H1 (cell line): Measurements from ENCODE around the gene LRRC18. TPM values are rescaled to one million over a fixed set of nuclear protein-coding genes. Genes with fewer than 3 reads are reported as not detected.

Source experiments
- CTCF ChIA-PET: fragments of 300-600 bp; sonication (Branson Sonifier 250); formaldehyde crosslinking; loops from one replicate; lab custom pipeline; 2021; ENCODE audit not compliant: partially characterized antibody; lab: Charles Lee
- POLR2A ChIA-PET: fragments of 300-600 bp; sonication (Branson Sonifier 250); formaldehyde crosslinking; loops from one replicate; lab custom pipeline; 2021; ENCODE audit warnings: inconsistent platforms; ENCODE audit not compliant: partially characterized antibody; lab: Charles Lee
- DNase-seq, 2 experiments: peaks; one replicate each; pipeline versions ENCODE4 v3.0.0 to v3.0.0-alpha.2; 2010 to 2022; ENCODE audit warnings: low spot score in 2 of 2, low read depth in 1 of 2, mixed read lengths in 1 of 2
- FAIRE-seq: peaks from 2 replicates; lab custom pipeline; 2011; peaks lifted over from hg19 to GRCh38; lab: Jason Lieb, UNC
- H2AFZ ChIP-seq: 2 replicates; pipeline ENCODE4 v1.8.1; 2012; ENCODE audit warnings: low read length, inconsistent platforms
- H2AK5ac ChIP-seq: 2 replicates; pipeline ENCODE4 v1.6.1; 2013; ENCODE audit warnings: low read depth, low read length
- H2BK120ac ChIP-seq: replicated peaks from 2 replicates; pipeline ENCODE3; 2013; ENCODE audit warnings: low read depth, low read length, inconsistent platforms
- H2BK12ac ChIP-seq: 2 replicates; pipeline ENCODE4 v1.6.1; 2013; ENCODE audit warnings: low read depth, low read length
- H2BK15ac ChIP-seq: 2 replicates; pipeline ENCODE4 v1.6.1; 2013; ENCODE audit warnings: low read length
- H2BK20ac ChIP-seq: 2 replicates; pipeline ENCODE4 v1.6.1; 2013; ENCODE audit warnings: low read length
- H2BK5ac ChIP-seq: 2 replicates; pipeline ENCODE4 v1.6.1; 2013; ENCODE audit warnings: low read depth, low read length
- H3K14ac ChIP-seq: 2 replicates; pipeline ENCODE4 v1.6.1; 2013; ENCODE audit warnings: inconsistent platforms; ENCODE audit not compliant: insufficient read length
- H3K18ac ChIP-seq: 2 replicates; pipeline ENCODE4 v1.6.1; 2013; ENCODE audit warnings: low read length; ENCODE audit errors: extremely low read depth
- H3K23ac ChIP-seq: 2 replicates; pipeline ENCODE4 v1.6.1; 2013; ENCODE audit warnings: inconsistent platforms; ENCODE audit not compliant: insufficient read length
- H3K23me2 ChIP-seq: 2 replicates; pipeline ENCODE4 v1.6.1; 2013; ENCODE audit warnings: low read depth, low read length
- H3K27ac ChIP-seq: 2 replicates; pipeline ENCODE4 v1.6.1; 2011; ENCODE audit warnings: low read depth, low read length, inconsistent platforms
- H3K27me3 ChIP-seq, 4 experiments: replicated peaks in 1 of 4; 1 replicate in 1 of 4; 2 replicates in 3 of 4; pipeline versions ENCODE4 v1.6.1 to v1.8.1; 2011 to 2013; ENCODE audit warnings: low read length in 3 of 4, mild to moderate bottlenecking in 3 of 4, inconsistent platforms in 2 of 4, mixed read lengths in 2 of 4, moderate library complexity in 1 of 4; ENCODE audit not compliant: control insufficient read depth in 3 of 4, insufficient read depth in 3 of 4; ENCODE audit errors: extremely low read depth in 1 of 4
- H3K36me3 ChIP-seq, 4 experiments: 2 replicates each; pipeline versions ENCODE4 v1.6.1 to v1.8.1; 2011 to 2013; ENCODE audit warnings: mild to moderate bottlenecking in 4 of 4, low read length in 3 of 4, moderate library complexity in 2 of 4, control low read depth in 1 of 4, inconsistent platforms in 1 of 4; ENCODE audit not compliant: insufficient read depth in 4 of 4, control insufficient read depth in 2 of 4
- H3K4ac ChIP-seq: replicated peaks from 2 replicates; pipeline ENCODE3; 2013; ENCODE audit warnings: low read length, low read depth, mixed read lengths, inconsistent platforms; ENCODE audit not compliant: insufficient read length
- H3K4me1 ChIP-seq, 4 experiments: replicated peaks in 1 of 4; 1 replicate in 1 of 4; 2 replicates in 3 of 4; pipeline versions ENCODE4 v1.6.1 to v1.8.1; 2011 to 2013; ENCODE audit warnings: low read length in 3 of 4, inconsistent platforms in 2 of 4, mixed read lengths in 1 of 4; ENCODE audit not compliant: insufficient read depth in 4 of 4, control insufficient read depth in 3 of 4
- H3K4me2 ChIP-seq, 2 experiments: 2 replicates each; pipeline versions ENCODE4 v1.6.1 to v1.8.1; 2011 to 2013; ENCODE audit warnings: low read depth in 2 of 2, low read length in 2 of 2, control low read depth in 1 of 2, inconsistent platforms in 1 of 2, mild to moderate bottlenecking in 1 of 2; ENCODE audit not compliant: insufficient read depth in 1 of 2
- H3K4me3 ChIP-seq, 4 experiments: fragments of 200-600, 300-600 bp in 1 of 4; sonication (generic), shearing (Covaris generic), sonication (Bioruptor Twin) in 1 of 4; 2 replicates each; pipeline versions ENCODE4 v1.5.1 to v1.8.1; 2011 to 2016; ENCODE audit warnings: low read length in 4 of 4, low read depth in 3 of 4, control low read depth in 2 of 4, inconsistent platforms in 2 of 4, mild to moderate bottlenecking in 2 of 4, mixed read lengths in 1 of 4, moderate library complexity in 1 of 4; ENCODE audit not compliant: insufficient read depth in 2 of 4; ENCODE audit errors: extremely low read depth in 1 of 4
- H3K56ac ChIP-seq: replicated peaks from 2 replicates; pipeline ENCODE3; 2013; ENCODE audit warnings: low read depth, mild to moderate bottlenecking, mixed read lengths, low read length, inconsistent platforms; ENCODE audit not compliant: insufficient read length
- H3K79me1 ChIP-seq: 2 replicates; pipeline ENCODE4 v1.6.1; 2013; ENCODE audit warnings: low read depth, low read length, control low read depth
- H3K79me2 ChIP-seq, 2 experiments: 2 replicates each; pipeline versions ENCODE4 v1.6.1 to v1.8.1; 2012 to 2013; ENCODE audit warnings: low read length in 2 of 2, mild to moderate bottlenecking in 2 of 2, inconsistent platforms in 1 of 2; ENCODE audit not compliant: insufficient read depth in 2 of 2, control insufficient read depth in 1 of 2
- H3K9ac ChIP-seq, 4 experiments: replicated peaks in 1 of 4; 1 replicate in 1 of 4; 2 replicates in 3 of 4; pipeline versions ENCODE4 v1.6.1 to v1.8.1; 2011 to 2013; ENCODE audit warnings: low read depth in 3 of 4, low read length in 3 of 4, control low read depth in 2 of 4, mild to moderate bottlenecking in 2 of 4, moderate library complexity in 2 of 4, inconsistent platforms in 1 of 4; ENCODE audit errors: extremely low read depth in 1 of 4
- H3K9me3 ChIP-seq, 2 experiments: 2 replicates each; pipeline versions ENCODE4 v1.6.1 to v1.8.1; 2012 to 2013; ENCODE audit warnings: mild to moderate bottlenecking in 2 of 2, moderate library complexity in 2 of 2, control low read depth in 1 of 2, inconsistent platforms in 1 of 2, low read depth in 1 of 2, low read length in 1 of 2, mixed read lengths in 1 of 2; ENCODE audit not compliant: insufficient read depth in 2 of 2
- H4K20me1 ChIP-seq, 2 experiments: replicated peaks in 1 of 2; 2 replicates each; pipeline versions ENCODE3 to v1.8.1; 2011 to 2013; ENCODE audit warnings: inconsistent platforms in 2 of 2, low read length in 2 of 2, mild to moderate bottlenecking in 1 of 2; ENCODE audit not compliant: insufficient read depth in 2 of 2, control insufficient read depth in 1 of 2
- H4K5ac ChIP-seq: 2 replicates; pipeline ENCODE4 v1.6.1; 2013; ENCODE audit warnings: low read length, low read depth, mixed read lengths, inconsistent platforms; ENCODE audit not compliant: insufficient read length
- H4K8ac ChIP-seq: 2 replicates; pipeline ENCODE4 v1.8.0; 2013; ENCODE audit warnings: mild to moderate bottlenecking, moderate library complexity, low read length, inconsistent platforms; ENCODE audit not compliant: insufficient read depth; ENCODE audit errors: extremely low read depth
- H4K91ac ChIP-seq: replicated peaks from 2 replicates; pipeline ENCODE3; 2013; ENCODE audit warnings: low read length, mixed read lengths, inconsistent platforms; ENCODE audit not compliant: insufficient read length
- BCL11A ChIP-seq, 2 experiments: IDR thresholded peaks; one replicate each; pipeline ENCODE4 v1.6.1; 2011; ENCODE audit warnings: low read depth in 2 of 2, low read length in 2 of 2, mild to moderate bottlenecking in 2 of 2
- CBX5 ChIP-seq: fragments of 300-800, 300-1000 bp; sonication (generic); IDR thresholded peaks from 2 replicates; pipeline ENCODE4 v1.7.1; 2016; ENCODE audit warnings: antibody characterized with exemption, low read length, low read depth
- E2F6 ChIP-seq: IDR thresholded peaks from 2 replicates; pipeline ENCODE4 v1.6.1; 2012; ENCODE audit warnings: inconsistent platforms
- JUN ChIP-seq: IDR thresholded peaks from 2 replicates; pipeline ENCODE4 v1.6.1; 2011; ENCODE audit warnings: low read depth, mild to moderate bottlenecking, improper control_type of control experiment, low read length
- MAFK ChIP-seq: IDR thresholded peaks from 2 replicates; pipeline ENCODE4 v1.6.1; 2012; ENCODE audit warnings: low read depth, mild to moderate bottlenecking, improper control_type of control experiment, low read length
- NANOG ChIP-seq: IDR thresholded peaks from 2 replicates; pipeline ENCODE4 v1.6.1; 2011; ENCODE audit warnings: low read length, low read depth, mild to moderate bottlenecking, inconsistent platforms; ENCODE audit not compliant: insufficient read depth, poor library complexity, severe bottlenecking
- RNF2 ChIP-seq: fragments of 200-900, 300-1000 bp; sonication (generic); IDR thresholded peaks from 2 replicates; pipeline ENCODE4 v1.7.1; 2016; ENCODE audit warnings: borderline replicate concordance, low read depth, mild to moderate bottlenecking, antibody characterized with exemption, low read length; ENCODE audit not compliant: poor library complexity, severe bottlenecking; ENCODE audit errors: missing control alignments
- SIN3A ChIP-seq, 2 experiments: IDR thresholded peaks in 1 of 2; conservative IDR thresholded peaks in 1 of 2; 2 replicates each; pipeline ENCODE4 v1.6.1; 2011 to 2012; ENCODE audit warnings: low read length in 2 of 2, improper control_type of control experiment in 1 of 2, low read depth in 1 of 2, mild to moderate bottlenecking in 1 of 2
- SP1 ChIP-seq: IDR thresholded peaks from 2 replicates; pipeline ENCODE4 v1.6.1; 2011; ENCODE audit warnings: low read depth, low read length
- TAF7 ChIP-seq: optimal IDR thresholded peaks from 2 replicates; pipeline ENCODE3; 2011; ENCODE audit warnings: low read depth, mild to moderate bottlenecking, inconsistent platforms, low read length, moderate library complexity, borderline replicate concordance
- YY1 ChIP-seq: IDR thresholded peaks from 2 replicates; pipeline ENCODE4 v1.6.1; 2011; ENCODE audit warnings: low read depth, mild to moderate bottlenecking, low read length
- WGBS, 2 experiments: shearing (Covaris generic) in 1 of 2; methylation state at CpG; one replicate each; pipeline versions ENCODE4 v1.1.6 to v1.1.7; 2013 to 2015; ENCODE audit warnings: low lambda C conversion rate in 2 of 2, mixed read lengths in 2 of 2, inconsistent platforms in 1 of 2, low coverage in 1 of 2, missing lambda C conversion rate in 1 of 2; ENCODE audit not compliant: insufficient replicate concordance in 2 of 2, insufficient coverage in 1 of 2, insufficient read length in 1 of 2; ENCODE audit errors: extremely low coverage in 1 of 2, missing lambda C conversion rate in 1 of 2; 5-methylcytosine and 5-hydroxymethylcytosine counted together
- polyA plus RNA-seq, 7 experiments: library from polyadenylated mRNA; depleted of rRNA in 3 of 7; stranded (reverse) in 5 of 7; unstranded in 2 of 7; fragments of >200 nt in 5 of 7; fragments of 200-250 nt in 2 of 7; gene quantifications; 1 replicate in 5 of 7; 2 replicates in 1 of 7; 4 replicates in 1 of 7; pipeline versions ENCODE4 v1.2.1 to v1.2.3, GENCODE V29; 2011 to 2013; ENCODE audit warnings: missing spikeins in 2 of 7, mixed read lengths in 2 of 7
- total RNA-seq: library from RNA; stranded (reverse); fragmentation: NEBNext Ultra II Directional; extraction: Animal tissue kit (Norgen Biotek cat#: 25700); gene quantifications from 2 replicates; pipeline ENCODE4 v1.2.1, GENCODE V29; 2021
- TF ChIP-seq, protein P1 (sequence below): IDR thresholded peaks from 2 replicates; pipeline ENCODE4 v1.6.1; 2011; ENCODE audit warnings: low read length, improper control_type of control experiment

The LRRC18 gene
- total and polyA plus RNA-seq, 2 of the 8 experiments (the other 6 are each of a cell fraction or from before 2014, with no cell fraction given) = not detected

- Histone ChIP-seq H3K56ac (no peak overlapping the region), H3K79me2 (no peaks in the 10 kb centered on the region), H2BK120ac (no peak overlapping the region), H4K8ac (no peak overlapping the region), H3K4me1 (no peaks in the 10 kb centered on the region), H3K14ac (no peak overlapping the region), H3K9ac (no peak overlapping the region), H3K4me3 (no peak overlapping the region), H3K36me3 (no peaks in the 10 kb centered on the region), H3K27me3 (no peaks in the 10 kb centered on the region), H3K23me2 (no peaks in the 10 kb centered on the region; the same call in 1 of the 2 replicates), H2BK15ac (no peak overlapping the region), H2BK12ac (no peak overlapping the region), H2AK5ac (no peak overlapping the region), H4K20me1 (no peaks in the 10 kb centered on the region), H2BK5ac (no peak overlapping the region), H4K91ac (no peak overlapping the region), H3K23ac (no peak overlapping the region), H3K4me2 (no peak overlapping the region), H3K79me1 (no peaks in the 10 kb centered on the region), H4K5ac (no peak overlapping the region), H3K27ac (no peak overlapping the region), H2AFZ (no peak overlapping the region), H3K18ac (no peak overlapping the region), H3K9me3 (no peaks in the 10 kb centered on the region), H2BK20ac (no peak overlapping the region), H3K4ac (no peak overlapping the region)
- DNase-seq = no peak
- WGBS, 2 experiments = 85% methylated on average over 4 of the region's 4 CpGs; no CpG with 5 or more reads in 1 of the 2 experiments
- ChIA-PET CTCF (interaction anchor here (0.5 to 2.0 kb wide), 7 partner anchors 13 to 1119 kb away, joined by 3 to 6 read pairs (median 3); no protein-coding TSS in a partner anchor), POLR2A (interaction anchor here (0.6 kb wide), 1 partner anchor 764 kb away, joined by 3 read pairs; no protein-coding TSS in a partner anchor)
- no peak for FAIRE-seq
- TF ChIP-seq SP1 (no peak), SIN3A (conservative IDR thresholded peaks at IDR 0.05 in 1 of 2, IDR thresholded peaks at IDR 0.05 in 1 of 2; ENCODE audit: low read depth in 1 of 2, low read length in 2 of 2) (no peak), E2F6 (no peak), RNF2 (no peak), CBX5 (no peak), BCL11A (IDR thresholded peaks at IDR 0.05; ENCODE audit: low read depth in 2 of 2, low read length in 2 of 2) (no peak), NANOG (no peak), MAFK (no peak), JUN (no peak), YY1 (no peak), TAF7 (no peak)
- TF ChIP-seq, protein P1, sequence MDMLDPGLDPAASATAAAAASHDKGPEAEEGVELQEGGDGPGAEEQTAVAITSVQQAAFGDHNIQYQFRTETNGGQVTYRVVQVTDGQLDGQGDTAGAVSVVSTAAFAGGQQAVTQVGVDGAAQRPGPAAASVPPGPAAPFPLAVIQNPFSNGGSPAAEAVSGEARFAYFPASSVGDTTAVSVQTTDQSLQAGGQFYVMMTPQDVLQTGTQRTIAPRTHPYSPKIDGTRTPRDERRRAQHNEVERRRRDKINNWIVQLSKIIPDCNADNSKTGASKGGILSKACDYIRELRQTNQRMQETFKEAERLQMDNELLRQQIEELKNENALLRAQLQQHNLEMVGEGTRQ = no peak
These were observed 14.7 kb downstream of the LRRC18 start for GRCh38 chr10:48924988-48925387.
